GM12875 (cell line): ENCODE results near the gene PYURF.
"Not testable (repeated sequence)": the region's sequence is repeated elsewhere in the genome, so short reads cannot be mapped to it uniquely, and the experiment has no call there.

Experiments used
- H3K4me3 ChIP-seq: one replicate; pipeline ENCODE4 v1.5.1; 2011; ENCODE audit warnings: low read depth, low read length, control low read depth
- CTCF ChIP-seq: IDR thresholded peaks from 2 replicates; pipeline ENCODE4 v1.5.1; 2011; ENCODE audit warnings: low read depth, mild to moderate bottlenecking, control low read depth, inconsistent platforms, low read length, moderate library complexity, borderline replicate concordance; ENCODE audit not compliant: insufficient read depth

PYURF gene, protein sequence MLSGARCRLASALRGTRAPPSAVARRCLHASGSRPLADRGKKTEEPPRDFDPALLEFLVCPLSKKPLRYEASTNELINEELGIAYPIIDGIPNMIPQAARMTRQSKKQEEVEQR

GRCh38 chr4:88523325-88524129 is at the start of gene PYURF:
PYURF (minus strand) TSS chr4:88523776; CDS start chr4:88523700, 76 bp downstream.
- TF ChIP-seq CTCF = no peak
- H3K4me3 ChIP-seq = peak within 1 kb of the TSS; percentile 92

DNA sequence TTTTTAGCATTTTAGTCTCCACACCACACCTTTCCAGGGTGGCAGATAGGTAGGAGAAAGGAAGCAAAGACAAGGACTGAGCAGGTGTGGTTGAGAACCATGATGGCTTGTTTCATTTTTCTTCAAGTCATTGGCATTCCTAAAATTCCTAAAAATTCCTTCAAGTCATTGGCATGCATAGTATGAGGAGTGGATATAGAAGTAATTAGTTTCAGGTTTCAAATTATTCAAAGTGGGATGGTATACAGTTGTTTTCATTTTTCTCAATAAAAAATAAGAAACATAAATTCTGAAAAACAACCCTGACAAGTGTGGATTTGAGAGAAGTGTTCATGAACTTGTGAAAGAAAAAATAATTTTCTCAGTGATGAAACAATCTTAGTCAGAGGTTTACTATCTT is 46.4 kb upstream of the PYURF start:
- no peak overlapping the region for H3K4me3 ChIP-seq
- no peak for TF ChIP-seq CTCF

DNA sequence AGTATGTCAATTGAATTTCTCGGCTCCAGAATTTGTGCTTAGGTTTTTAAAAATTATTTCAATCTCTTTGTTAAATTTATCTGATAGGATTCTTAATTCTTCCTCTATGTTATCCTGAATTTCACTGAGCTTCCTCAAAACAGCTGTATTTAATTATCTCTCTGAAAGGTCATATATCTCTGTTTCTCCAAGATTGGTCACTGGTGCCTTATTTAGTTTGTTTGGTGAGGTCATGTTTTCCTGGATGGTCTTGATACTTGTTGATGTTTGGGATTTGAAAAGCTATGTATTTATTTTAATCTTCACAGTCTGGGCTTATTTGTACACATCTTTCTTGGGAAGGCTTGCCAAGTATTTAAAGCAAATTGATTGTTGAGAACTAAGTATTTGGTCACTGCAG is 44.0 kb upstream of the PYURF start:
- H3K4me3 ChIP-seq = no peak overlapping the region
- no peak for TF ChIP-seq CTCF

GRCh38 chr4:88549815-88550214 is 26.2 kb upstream of the PYURF start:
- H3K4me3 ChIP-seq = no peak overlapping the region
- no peak for TF ChIP-seq CTCF

DNA sequence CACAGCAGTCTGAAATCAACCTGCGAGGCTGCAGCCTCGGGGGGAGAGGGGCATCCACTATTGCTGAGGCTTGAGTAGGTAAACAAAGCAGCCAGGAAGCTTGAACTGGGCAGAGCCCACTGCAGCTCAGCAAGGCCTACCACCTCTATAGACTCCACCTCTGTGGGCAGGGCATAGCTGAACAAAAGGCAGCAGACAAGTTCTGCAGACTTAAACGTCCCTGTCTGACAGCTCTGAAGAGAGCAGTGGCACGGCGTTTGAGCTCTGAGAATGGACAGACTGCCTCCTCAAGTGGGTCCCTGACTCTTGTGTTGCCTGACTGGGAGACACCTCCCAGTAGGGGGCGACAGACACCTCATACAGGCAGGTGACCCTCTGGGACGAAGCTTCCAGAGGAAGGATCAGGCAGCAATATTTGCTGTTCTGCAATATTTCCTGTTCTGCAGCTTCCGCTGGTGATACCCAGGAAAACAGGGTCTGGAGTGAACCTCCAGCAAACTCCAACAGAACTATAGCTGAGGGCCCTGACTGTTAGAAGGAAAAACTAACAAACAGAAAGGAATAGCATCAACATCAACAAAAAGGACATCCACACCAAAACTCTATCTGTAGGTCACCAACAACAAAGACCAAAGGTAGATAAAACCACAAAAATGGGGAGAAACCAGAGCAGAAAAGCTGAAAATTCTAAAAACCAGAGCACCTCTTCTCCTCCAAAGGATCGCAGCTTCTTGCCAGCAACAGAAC is 15.9 kb upstream of the PYURF start:
- TF ChIP-seq CTCF = peak; percentile 69
- not testable (repeated sequence) for H3K4me3 ChIP-seq

DNA sequence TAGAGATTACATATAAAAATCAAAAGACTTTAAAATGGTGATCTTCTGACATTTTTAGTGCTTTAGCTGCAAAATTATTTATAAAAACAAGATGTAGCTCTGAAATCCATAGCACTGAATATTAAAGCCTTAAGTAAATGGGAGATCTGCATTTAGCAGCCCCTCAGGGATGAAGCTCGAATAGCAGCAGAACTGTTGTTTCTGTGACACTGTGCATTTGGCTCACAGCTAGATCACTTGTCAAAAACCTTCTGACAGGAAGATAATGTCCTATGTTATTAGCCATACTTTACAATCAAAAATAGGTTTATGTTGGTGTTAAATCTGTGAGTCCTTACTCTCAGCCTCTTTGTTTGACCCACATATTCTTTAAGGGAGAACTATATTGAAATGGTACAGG is 14.1 kb upstream of the PYURF start:
- no peak for TF ChIP-seq CTCF
- H3K4me3 ChIP-seq = no peak overlapping the region
